SJSA1 (cell line): ENCODE data around the gene GASK1A. TPM values are rescaled to one million over a fixed set of nuclear protein-coding genes. Genes with fewer than 3 reads are reported as not detected.
A peak's percentile ranks its signal among the peaks of the same experiment; 100 is the strongest.

Source experiments
- DNase-seq, 2 experiments: peaks; one replicate each; pipeline ENCODE4 v3.0.0-alpha.2; 2015 to 2020; ENCODE audit warnings: low spot score in 2 of 2, low read depth in 1 of 2
- H3K27ac ChIP-seq: fragments of 250-450 bp; sonication (Bioruptor Pico); 2 replicates; pipeline ENCODE4 v1.5.1; 2020; ENCODE audit warnings: mild to moderate bottlenecking, moderate library complexity
- H3K27me3 ChIP-seq: fragments of 250-450 bp; sonication (Bioruptor Pico); replicated peaks from 2 replicates; pipeline ENCODE4 v1.5.1; 2020; ENCODE audit warnings: mild to moderate bottlenecking, moderate library complexity
- H3K36me3 ChIP-seq: fragments of 250-450 bp; sonication (Bioruptor Pico); 2 replicates; pipeline ENCODE4 v1.5.1; 2020; ENCODE audit warnings: mild to moderate bottlenecking
- H3K4me1 ChIP-seq: fragments of 250-450 bp; sonication (Bioruptor Pico); replicated peaks from 2 replicates; pipeline ENCODE4 v1.6.1; 2021; ENCODE audit warnings: mild to moderate bottlenecking
- H3K4me3 ChIP-seq: fragments of 250-450 bp; sonication (Bioruptor Pico); 2 replicates; pipeline ENCODE4 v1.5.1; 2020; ENCODE audit warnings: mild to moderate bottlenecking
- H3K9me3 ChIP-seq: fragments of 250-450 bp; sonication (Bioruptor Pico); replicated peaks from 2 replicates; pipeline ENCODE4 v1.5.1; 2020; ENCODE audit warnings: mild to moderate bottlenecking
- total RNA-seq: library from RNA; depleted of rRNA; stranded (reverse); fragments of >200 nt; shearing (Covaris generic); gene quantifications from 2 replicates; pipeline ENCODE4 v1.2.3, GENCODE V29; 2014; rRNA removed

Gene GASK1A
- not detected in 2 replicates for total RNA-seq

GRCh38 chr3:42979044-42979972, at the start of gene GASK1A:
Gene GASK1A (plus strand): TSS chr3:42979311. CDS start chr3:42979643, 332 bp downstream.
- no peak within 1 kb of the TSS for H3K4me3 ChIP-seq
- no peaks in the 10 kb centered on the region for H3K36me3 ChIP-seq
- peaks cover 17% of the 10 kb centered on the region for H3K27me3 ChIP-seq
- DNase-seq, result no peak
- no peak within 1 kb of the TSS for H3K27ac ChIP-seq
- no peaks in the 10 kb centered on the region for H3K4me1 ChIP-seq
- H3K9me3 ChIP-seq, result no peaks in the 10 kb centered on the region

- H3K27ac ChIP-seq, result no peak overlapping the region
- no peak for DNase-seq
- H3K4me1 ChIP-seq, result no peaks in the 10 kb centered on the region
- H3K9me3 ChIP-seq, result no peaks in the 10 kb centered on the region
- no peaks in the 10 kb centered on the region for H3K27me3 ChIP-seq
- no peak overlapping the region for H3K4me3 ChIP-seq
- H3K36me3 ChIP-seq, result no peaks in the 10 kb centered on the region
These were observed 45.0 kb upstream of the GASK1A start for GRCh38 chr3:42934111-42934510.

DNA sequence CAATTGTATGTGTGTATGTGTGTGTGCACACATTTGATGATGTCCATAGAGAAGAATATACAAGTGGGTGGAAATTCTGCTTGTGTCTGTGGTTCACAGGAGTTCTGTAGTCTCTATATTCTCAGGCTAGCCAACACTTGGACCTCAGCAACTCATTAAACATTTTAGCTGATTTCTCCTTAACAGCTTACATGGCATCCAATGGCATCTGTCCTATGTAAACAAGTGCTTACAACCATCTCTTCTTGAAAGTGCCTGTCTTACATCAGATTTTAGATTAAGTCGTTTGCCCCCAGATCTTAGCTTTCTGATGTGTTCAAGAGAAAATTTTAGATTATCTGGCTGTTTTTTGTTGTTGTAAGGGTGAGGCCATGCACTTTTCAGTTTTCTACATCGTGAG, 44.2 kb upstream of the GASK1A start:
- Histone ChIP-seq H3K36me3 (no peaks in the 10 kb centered on the region), H3K27ac (no peak overlapping the region), H3K4me3 (no peak overlapping the region), H3K4me1 (no peaks in the 10 kb centered on the region), H3K27me3 (no peaks in the 10 kb centered on the region), H3K9me3 (no peaks in the 10 kb centered on the region)
- DNase-seq, result no peak

DNA sequence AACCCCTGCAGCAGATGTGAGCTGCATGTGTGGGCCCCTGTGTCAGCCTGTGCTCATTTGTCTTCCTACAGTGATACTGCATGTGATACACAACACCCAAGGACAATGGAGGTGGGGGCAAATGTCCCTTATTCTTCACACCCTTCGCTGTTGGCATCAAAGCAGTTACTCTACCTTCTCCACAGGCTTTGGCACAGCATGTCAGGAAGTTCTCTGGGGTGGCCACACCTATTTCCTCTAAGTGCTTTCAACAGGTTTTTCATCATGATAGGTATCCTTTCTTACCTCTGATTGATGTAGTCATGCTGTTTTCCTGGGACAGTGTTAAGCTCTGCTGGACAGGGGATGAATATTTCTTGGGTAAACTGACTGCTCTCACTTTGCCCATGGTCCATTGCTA, 43.6 kb upstream of the GASK1A start:
- Histone ChIP-seq H3K4me3 (no peak overlapping the region), H3K9me3 (no peaks in the 10 kb centered on the region)

GRCh38 chr3:42936157-42936981, 42.7 kb upstream of the GASK1A start:
- DNase-seq, result no peak

More for the DNA sequence above, 43.6 kb upstream of the GASK1A start:
- Histone ChIP-seq H3K27me3 (no peaks in the 10 kb centered on the region), H3K36me3 (no peaks in the 10 kb centered on the region), H3K27ac (no peak overlapping the region), H3K4me1 (no peaks in the 10 kb centered on the region)
- DNase-seq, result no peak

DNA sequence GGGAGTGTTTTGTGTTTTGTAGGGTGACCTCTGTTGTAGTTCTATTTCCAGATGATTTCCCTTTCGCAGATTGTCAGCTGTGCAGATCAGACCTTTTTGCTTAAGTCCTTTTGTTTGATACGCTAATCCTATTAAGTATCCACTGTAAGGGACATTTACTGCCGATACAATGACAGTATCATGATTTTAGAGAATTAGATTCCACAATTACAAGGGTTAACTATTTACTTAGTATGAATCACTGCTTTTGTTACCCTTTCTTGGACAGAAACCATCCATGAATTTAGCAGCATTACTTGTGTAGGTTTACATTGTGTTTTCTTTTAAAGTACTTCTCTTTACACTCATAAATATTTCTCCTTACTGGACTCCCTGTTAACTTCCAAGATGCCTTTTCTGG, 41.8 kb upstream of the GASK1A start:
- Histone ChIP-seq H3K4me1 (no peaks in the 10 kb centered on the region), H3K27ac (no peak overlapping the region), H3K36me3 (no peaks in the 10 kb centered on the region), H3K27me3 (no peaks in the 10 kb centered on the region), H3K9me3 (no peaks in the 10 kb centered on the region), H3K4me3 (no peak overlapping the region)
- DNase-seq, result no peak

More at GRCh38 chr3:42936157-42936981, 42.7 kb upstream of the GASK1A start:
- Histone ChIP-seq H3K27me3 (no peaks in the 10 kb centered on the region), H3K36me3 (no peaks in the 10 kb centered on the region), H3K27ac (no peak overlapping the region), H3K4me3 (no peak overlapping the region), H3K4me1 (no peaks in the 10 kb centered on the region), H3K9me3 (no peaks in the 10 kb centered on the region)

GRCh38 chr3:42942693-42943092, 36.4 kb upstream of the GASK1A start:
- Histone ChIP-seq H3K27me3 (no peaks in the 10 kb centered on the region), H3K27ac (no peak overlapping the region), H3K36me3 (no peaks in the 10 kb centered on the region), H3K9me3 (no peaks in the 10 kb centered on the region), H3K4me1 (no peaks in the 10 kb centered on the region), H3K4me3 (no peak overlapping the region)
- no peak for DNase-seq

DNA sequence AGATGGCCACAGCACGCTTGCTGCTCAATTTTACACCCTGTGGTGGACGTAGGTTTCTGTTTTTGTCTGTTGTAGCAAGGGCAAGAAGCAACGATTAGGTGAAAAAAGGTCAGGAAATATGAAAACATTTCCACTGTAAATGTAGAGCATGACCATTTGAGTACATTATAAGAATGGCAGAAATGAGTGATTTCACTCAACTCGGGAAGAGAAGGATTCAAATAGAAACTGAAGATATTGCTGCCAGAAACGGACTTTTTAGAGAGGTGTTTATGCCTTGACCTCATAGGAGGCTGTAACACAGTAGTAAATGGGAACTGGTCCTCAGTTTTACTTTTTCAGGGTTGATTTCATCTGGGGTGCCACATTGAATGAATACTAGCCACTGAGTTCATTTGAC, 33.1 kb upstream of the GASK1A start:
- Histone ChIP-seq H3K27me3 (no peaks in the 10 kb centered on the region), H3K9me3 (no peaks in the 10 kb centered on the region), H3K4me1 (no peaks in the 10 kb centered on the region), H3K27ac (no peak overlapping the region), H3K4me3 (no peak overlapping the region), H3K36me3 (no peaks in the 10 kb centered on the region)
- DNase-seq, result no peak

DNA sequence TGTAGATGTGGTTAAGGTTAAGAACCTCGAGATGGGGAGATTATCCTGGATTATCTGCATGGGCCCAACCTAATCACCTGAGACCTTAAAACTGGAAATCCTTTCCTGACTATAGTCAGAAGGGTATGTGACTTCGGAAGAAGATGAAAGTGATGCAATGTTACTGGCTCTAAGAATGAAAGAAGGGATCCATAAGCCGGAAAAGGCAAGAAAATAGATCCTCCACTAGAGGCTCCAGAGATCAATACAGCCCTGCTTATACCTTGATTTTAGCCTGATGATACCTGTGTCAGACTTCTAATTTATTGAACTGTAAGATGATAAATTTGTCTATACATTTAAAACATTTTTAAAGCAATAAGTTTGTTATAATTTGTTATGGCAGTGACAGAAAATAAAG, 21.5 kb upstream of the GASK1A start:
- Histone ChIP-seq H3K27ac (no peak overlapping the region), H3K4me1 (no peaks in the 10 kb centered on the region), H3K4me3 (no peak overlapping the region), H3K27me3 (no peaks in the 10 kb centered on the region), H3K9me3 (no peaks in the 10 kb centered on the region), H3K36me3 (no peaks in the 10 kb centered on the region)
- no peak for DNase-seq

DNA sequence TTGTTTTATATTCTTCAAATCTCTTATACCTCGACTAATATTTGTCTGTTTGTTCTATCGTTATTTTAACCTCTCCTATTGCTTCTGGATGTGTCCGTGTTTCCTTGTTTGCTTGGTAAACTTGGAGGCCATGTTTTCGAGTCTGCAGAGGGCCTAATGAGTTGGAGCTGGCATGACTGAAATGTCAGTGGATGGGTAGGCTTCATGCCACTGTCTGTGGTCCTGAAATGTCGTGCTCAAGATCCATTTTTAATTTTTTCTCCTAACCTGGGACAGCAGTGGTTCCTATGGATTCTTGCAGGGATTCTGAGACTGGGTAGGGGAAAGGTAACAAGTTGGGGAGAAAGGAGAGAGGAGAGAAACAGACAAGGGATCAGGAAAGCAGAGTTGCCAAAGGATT, 18.8 kb upstream of the GASK1A start:
- H3K9me3 ChIP-seq, result no peaks in the 10 kb centered on the region
- H3K4me3 ChIP-seq, result no peak overlapping the region
- no peaks in the 10 kb centered on the region for H3K4me1 ChIP-seq
- H3K27ac ChIP-seq, result no peak overlapping the region
- no peaks in the 10 kb centered on the region for H3K36me3 ChIP-seq
- no peaks in the 10 kb centered on the region for H3K27me3 ChIP-seq
- no peak for DNase-seq

DNA sequence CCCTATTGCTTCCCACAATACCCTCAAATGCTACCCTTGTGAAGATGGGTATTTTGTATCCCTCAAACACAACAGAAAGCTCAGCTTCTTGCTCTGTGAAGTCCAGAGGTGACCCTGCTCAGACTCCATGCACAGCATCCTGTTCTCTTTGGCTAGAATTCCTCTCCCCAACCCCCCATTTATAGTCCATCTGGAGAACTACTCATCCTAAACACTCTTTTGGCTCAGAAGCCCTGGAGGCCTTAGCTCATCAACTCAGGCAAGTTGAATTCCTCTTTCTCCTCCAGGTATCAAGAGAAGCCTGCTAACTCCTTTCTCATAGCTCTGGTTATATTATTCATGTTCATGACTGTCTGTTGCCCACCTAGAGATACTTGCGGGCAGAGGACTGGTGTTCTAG, 18.3 kb upstream of the GASK1A start:
- no peaks in the 10 kb centered on the region for H3K9me3 ChIP-seq
- H3K27me3 ChIP-seq, result no peaks in the 10 kb centered on the region
- H3K27ac ChIP-seq, result no peak overlapping the region
- no peaks in the 10 kb centered on the region for H3K4me1 ChIP-seq
- no peaks in the 10 kb centered on the region for H3K36me3 ChIP-seq
- DNase-seq, result no peak
- no peak overlapping the region for H3K4me3 ChIP-seq

DNA sequence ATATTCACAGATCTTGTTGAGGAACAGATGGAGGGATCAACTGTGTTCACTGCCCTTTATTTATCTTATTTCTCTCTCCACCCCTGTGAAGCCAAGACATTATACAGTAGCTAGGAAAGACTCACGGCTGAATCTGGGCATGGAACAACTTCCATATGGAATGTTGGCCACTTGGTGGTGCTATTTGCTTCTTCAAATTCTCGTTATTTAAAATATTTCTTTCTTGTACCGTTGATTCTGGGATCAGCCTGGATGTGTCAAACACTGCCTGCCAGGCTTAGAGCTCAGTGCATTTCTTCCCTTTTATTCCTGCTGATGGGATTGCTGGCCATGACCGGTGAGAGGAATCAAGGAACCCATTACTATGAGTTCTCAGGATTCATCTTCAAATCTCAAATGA, 17.5 kb upstream of the GASK1A start:
- Histone ChIP-seq H3K4me3 (no peak overlapping the region), H3K4me1 (no peaks in the 10 kb centered on the region), H3K27ac (no peak overlapping the region), H3K9me3 (no peaks in the 10 kb centered on the region), H3K36me3 (no peaks in the 10 kb centered on the region), H3K27me3 (no peaks in the 10 kb centered on the region)
- DNase-seq, result peak in 1 of 2 experiments; percentile 4

- Histone ChIP-seq H3K4me1 (no peaks in the 10 kb centered on the region), H3K36me3 (no peaks in the 10 kb centered on the region), H3K4me3 (no peak overlapping the region), H3K27me3 (no peaks in the 10 kb centered on the region), H3K9me3 (no peaks in the 10 kb centered on the region), H3K27ac (no peak overlapping the region)
- no peak for DNase-seq
These were observed 15.8 kb upstream of the GASK1A start for GRCh38 chr3:42963269-42963668.

DNA sequence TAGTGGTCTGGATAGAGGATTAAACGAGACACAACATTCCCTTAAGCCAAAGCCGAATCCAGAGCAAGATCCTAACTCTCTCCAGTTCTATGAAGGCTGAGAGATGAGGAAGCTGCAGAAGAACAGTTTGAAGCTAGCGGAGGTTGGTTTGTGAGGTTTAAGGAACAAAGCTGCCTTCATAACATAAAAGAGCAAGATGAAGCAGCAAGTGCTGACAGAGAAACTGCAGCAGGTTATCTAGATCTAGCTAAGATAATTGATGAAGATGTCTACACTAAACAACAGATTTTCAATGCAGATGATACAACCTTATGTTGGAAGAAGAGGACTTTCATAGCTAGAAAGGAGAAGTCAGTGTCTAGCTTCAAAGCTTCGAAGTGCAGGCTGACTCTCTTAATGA, 14.8 kb upstream of the GASK1A start:
- Histone ChIP-seq H3K4me1 (no peaks in the 10 kb centered on the region), H3K27ac (no peak overlapping the region), H3K9me3 (no peaks in the 10 kb centered on the region), H3K36me3 (no peaks in the 10 kb centered on the region), H3K4me3 (no peak overlapping the region), H3K27me3 (no peaks in the 10 kb centered on the region)
- no peak for DNase-seq
